ENCODE results near the gene SUCNR1.
"Not testable (repeated sequence)": the region's sequence is repeated elsewhere in the genome, so short reads cannot be mapped to it uniquely, and the experiment has no call there.

SUCNR1 gene

DNA sequence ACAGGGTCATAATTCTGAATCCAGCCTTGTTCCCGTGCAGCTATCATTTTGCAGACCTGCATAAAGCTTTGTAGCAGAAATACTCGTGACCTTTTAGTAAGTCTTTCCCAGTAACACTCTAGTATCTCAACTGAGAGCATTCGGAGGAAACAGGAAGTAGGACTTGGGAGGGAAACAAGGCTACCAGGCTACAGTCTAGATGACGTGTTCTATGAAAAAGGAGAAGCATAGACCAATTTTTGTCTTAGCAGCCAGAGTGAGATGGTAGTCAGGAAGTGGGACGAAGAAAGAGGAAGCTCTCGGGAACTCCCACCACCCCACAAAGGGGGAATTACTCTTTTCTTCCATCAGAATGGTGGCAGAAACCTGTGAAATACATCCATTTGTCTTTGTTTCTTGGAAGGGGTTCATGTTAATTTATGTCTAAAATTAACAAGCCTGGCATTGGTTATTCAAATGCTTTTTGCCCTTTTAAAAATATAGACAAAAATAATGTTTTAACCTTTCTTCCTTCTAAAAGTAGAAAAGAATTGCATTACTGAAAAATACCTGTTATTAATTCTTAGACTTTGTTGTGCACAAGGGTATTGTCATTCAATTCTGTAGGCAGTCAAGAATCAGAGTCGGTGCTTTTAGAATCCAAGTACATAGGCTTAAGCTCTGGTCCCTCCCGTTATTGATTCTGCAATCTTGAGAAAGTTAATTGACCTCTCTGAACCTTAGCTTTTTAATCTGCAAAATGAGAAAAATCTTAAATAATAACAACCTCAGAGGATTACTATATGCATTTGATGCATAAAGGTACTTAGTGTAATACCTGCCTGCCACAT lies 1.6 kb upstream of the SUCNR1 start:
- DNase-seq (ENCODE audit: low spot score), result peak; percentile 64

GRCh38 chr3:151874079-151874478 lies 636 bp downstream of the SUCNR1 start:
- DNase-seq (ENCODE audit: low spot score), result not testable (repeated sequence)

GRCh38 chr3:151875759-151876158 lies 2.3 kb downstream of the SUCNR1 start:
- no peak for DNase-seq (ENCODE audit: low spot score)

DNA sequence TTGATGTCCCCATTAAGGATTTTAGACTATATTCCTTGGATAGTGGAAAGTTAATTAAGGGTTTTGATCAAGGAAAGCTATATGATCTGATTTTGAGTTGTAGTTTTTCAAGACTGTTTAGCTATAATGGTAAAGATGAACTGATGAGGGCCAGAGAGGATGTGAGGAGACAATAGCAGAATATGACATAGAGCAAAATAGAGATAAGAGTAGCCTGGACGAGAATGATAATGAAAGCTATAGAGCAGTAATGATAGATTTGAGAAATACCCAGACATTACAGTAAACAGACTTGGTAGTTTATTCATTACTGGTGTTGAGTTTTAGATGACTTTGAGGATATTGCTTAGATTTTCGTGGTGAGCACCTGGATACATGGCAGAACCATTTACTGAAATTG lies 3.8 kb downstream of the SUCNR1 start:
- DNase-seq (ENCODE audit: low spot score), result no peak

- DNase-seq (ENCODE audit: low spot score), result no peak
Observed at GRCh38 chr3:151878465-151878864, 5.0 kb downstream of the SUCNR1 start.

DNA sequence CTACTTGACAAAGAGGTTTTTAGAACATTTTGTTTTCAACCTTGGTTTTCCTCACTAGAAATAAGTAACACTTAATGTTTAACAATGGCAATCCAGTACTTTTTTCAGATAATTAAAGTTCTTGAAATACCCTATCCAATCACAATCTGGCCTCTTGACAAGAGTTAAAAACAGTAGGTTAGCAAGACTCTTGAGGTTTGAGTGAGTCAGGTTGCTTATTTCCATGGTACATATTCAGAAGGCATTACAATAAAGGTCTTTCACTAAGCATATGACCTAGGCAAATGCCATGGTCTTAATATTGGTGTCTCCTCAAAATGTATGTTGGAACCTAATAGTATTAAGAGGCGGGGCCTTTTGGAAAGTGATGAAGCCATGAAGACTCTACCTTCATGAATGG lies 5.6 kb downstream of the SUCNR1 start:
- no peak for DNase-seq (ENCODE audit: low spot score)

DNA sequence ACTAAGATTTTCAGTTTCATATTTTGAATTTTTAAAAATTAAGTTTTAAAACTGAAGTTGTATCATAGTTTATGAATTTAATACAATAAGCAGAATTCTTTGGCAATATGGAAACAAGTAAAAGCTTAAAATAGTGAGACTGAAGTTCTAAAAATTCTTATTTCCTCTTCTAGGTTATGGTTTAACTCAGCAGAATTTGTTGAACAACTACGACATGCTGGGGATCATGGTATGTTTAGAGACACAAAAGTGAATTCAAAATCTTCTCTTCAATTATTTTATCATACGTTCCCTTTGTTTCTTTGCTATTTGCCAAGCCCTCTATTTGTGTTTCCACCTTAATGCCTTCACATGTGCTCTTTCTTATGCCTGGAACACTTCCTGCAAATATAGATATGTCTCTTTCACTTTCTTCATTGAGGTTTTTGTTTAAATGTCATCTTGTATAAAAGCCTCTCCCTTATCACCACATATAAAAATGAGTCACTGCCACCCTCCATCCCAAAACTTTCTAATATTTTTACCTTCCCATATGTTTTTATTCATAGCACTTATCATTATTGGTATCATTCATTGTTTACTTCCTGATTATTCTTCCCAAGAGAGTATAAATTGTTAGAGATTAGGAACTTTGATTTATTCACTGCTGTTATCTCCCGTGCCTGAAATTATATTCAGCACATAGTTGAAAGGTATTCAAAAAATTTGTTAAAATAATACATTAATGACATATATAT lies 6.4 kb downstream of the SUCNR1 start:
- no peak for DNase-seq (ENCODE audit: low spot score)

- no peak for DNase-seq (ENCODE audit: low spot score)
Observed at GRCh38 chr3:151880416-151880690, 6.9 kb downstream of the SUCNR1 start.

DNA sequence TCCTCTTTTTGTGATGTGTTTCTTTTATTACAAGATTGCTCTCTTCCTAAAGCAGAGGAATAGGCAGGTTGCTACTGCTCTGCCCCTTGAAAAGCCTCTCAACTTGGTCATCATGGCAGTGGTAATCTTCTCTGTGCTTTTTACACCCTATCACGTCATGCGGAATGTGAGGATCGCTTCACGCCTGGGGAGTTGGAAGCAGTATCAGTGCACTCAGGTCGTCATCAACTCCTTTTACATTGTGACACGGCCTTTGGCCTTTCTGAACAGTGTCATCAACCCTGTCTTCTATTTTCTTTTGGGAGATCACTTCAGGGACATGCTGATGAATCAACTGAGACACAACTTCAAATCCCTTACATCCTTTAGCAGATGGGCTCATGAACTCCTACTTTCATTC lies 7.7 kb downstream of the SUCNR1 start:
- no peak for DNase-seq (ENCODE audit: low spot score)

DNA sequence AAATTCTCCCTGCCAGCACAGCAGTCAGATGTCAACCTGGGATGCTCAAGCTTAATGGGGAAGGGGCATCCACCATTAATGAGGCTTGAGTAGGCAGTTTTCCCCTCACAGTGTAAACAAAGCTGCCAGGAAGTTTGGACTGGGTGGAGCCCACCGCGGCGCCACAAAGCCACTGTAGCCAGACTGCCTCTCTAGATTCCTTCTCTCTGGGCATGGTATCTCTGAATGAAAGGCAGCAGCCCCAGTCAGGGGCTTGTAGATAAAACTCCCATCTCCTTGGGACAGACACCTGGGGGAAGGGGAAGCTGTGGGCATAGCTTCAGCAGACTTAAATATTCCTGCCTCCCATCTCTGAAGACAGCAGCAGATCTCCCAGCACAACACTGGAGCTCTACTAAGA lies 12.0 kb downstream of the SUCNR1 start:
- DNase-seq (ENCODE audit: low spot score), result not testable (repeated sequence)

DNA sequence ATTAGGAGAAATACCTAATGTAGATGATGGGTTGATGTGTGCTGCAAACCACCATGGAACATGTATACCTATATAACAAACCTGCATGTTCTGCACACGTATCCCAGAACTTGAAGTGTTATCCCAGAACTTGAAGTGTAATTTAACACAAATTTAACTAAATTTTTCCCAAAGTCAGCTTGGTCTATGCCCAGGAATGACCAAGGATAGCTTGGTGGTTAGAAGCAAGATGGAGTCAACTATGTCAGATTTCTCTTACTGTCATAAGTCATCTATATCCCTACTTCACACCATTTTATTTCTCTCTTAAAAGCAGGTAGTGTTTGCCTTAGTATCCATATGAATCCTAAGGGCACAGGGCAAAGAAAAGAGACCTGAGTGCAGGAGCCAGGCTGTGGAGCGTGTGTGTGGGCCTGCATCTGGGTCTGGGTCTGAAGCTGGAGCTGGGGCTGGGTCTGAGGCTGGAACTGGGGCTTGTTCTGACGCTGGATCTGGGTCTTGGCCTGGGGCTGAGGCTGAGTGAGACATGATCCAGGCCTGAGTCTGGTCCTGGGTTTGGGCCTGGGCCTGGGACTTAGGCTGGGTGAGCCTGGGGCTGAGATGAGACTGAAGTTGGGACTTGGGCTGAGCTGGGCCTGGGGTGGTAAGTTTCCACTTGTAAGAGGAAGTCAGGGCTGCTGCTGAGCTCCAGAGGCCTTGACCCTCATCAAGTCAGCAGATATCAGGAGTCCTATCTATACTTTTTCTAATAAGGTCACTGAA lies 14.2 kb downstream of the SUCNR1 start:
- DNase-seq (ENCODE audit: low spot score), result not testable (repeated sequence)

GRCh38 chr3:151890721-151891141 lies 17.3 kb downstream of the SUCNR1 start:
- DNase-seq (ENCODE audit: low spot score), result no peak

DNA sequence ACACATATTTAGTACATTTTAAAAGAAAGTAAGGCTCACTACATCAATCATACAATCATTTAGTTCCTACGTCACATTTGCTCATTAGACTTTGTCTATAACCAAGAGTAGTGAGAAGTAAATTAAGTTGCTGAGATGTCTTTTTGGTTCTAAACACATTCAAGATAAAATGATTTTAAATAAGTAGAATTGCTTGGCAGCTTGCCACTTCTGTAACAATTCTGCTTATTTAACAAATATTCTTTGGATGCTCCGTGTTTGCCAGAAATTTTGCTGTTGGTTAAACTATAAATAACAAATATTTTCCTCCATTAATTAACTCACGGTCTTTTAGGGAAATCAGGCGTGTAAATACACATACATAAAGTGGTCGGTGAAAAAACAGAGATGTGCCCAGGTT lies 18.3 kb downstream of the SUCNR1 start:
- no peak for DNase-seq (ENCODE audit: low spot score)

GRCh38 chr3:151894219-151894618 lies 20.8 kb downstream of the SUCNR1 start:
- DNase-seq (ENCODE audit: low spot score), result no peak

DNA sequence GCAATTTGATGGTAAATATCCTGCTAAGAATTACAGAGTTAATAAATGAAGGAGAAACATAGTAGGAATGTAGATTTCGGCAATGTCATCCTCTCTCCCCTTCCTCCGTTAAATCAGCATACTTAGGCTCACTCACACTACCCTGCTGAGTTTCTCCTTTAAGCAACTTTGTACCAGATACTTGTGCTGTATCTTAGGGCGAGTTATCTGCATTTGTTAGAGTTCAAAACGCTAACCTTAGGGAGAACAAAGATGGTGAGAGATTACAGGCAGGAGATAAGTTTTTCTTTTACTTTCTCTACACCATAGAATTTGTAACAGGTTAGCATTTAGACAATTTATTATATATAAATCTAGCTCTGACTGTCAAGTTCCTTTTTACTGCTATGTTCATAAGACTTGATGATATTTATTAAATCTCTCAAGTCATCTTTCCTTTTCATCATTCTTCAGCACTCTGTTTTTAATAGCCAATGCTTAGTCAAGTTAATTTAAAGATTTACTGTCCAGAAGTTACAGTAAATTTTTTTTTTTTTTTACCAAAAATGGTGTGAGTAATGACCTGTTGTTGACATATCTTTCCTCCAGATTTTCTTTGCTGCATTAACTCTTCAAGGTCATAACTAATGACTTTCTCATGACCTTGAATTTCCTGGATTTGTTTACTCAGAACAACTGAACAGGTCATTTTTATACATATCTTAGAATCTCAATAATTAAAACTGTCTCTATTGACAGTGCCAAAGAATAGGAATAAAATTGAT lies 22.2 kb downstream of the SUCNR1 start:
- DNase-seq (ENCODE audit: low spot score), result no peak

DNA sequence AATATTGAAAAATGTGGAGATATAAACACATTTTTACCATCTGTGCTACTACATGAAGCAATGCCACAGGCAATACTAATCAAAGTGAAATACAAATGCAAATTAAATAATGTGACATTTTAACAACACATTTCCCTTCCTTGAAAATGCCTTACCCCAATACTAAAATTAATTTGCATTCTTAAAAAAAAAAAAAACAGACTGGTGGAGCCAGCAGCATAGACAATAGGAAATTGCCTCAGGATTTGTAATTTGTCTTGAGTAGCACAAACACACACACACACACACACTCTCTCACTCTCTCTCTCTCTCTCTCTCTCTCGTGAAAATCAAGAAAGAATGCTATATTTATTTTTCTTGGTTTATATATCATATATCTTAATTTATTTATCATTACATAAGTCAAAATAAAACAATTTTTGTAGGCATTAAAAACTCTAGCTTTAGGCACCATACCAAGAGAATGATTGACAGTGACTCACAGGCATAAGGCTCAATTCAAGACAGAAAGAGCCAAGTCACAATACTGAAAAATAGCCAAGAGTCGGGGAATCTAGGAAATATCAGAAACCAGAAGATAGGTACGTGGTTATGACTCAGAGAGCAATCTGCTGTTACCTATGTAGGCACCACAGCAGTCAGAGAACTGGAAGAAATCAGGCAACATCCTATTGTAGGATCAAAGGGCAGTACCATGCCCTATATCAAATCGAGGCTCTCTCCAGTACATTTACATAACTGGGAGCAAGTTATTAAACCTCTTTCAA lies 23.0 kb downstream of the SUCNR1 start:
- DNase-seq (ENCODE audit: low spot score), result no peak

- not testable (repeated sequence) for DNase-seq (ENCODE audit: low spot score)
Observed at GRCh38 chr3:151898121-151898520, 24.7 kb downstream of the SUCNR1 start.

DNA sequence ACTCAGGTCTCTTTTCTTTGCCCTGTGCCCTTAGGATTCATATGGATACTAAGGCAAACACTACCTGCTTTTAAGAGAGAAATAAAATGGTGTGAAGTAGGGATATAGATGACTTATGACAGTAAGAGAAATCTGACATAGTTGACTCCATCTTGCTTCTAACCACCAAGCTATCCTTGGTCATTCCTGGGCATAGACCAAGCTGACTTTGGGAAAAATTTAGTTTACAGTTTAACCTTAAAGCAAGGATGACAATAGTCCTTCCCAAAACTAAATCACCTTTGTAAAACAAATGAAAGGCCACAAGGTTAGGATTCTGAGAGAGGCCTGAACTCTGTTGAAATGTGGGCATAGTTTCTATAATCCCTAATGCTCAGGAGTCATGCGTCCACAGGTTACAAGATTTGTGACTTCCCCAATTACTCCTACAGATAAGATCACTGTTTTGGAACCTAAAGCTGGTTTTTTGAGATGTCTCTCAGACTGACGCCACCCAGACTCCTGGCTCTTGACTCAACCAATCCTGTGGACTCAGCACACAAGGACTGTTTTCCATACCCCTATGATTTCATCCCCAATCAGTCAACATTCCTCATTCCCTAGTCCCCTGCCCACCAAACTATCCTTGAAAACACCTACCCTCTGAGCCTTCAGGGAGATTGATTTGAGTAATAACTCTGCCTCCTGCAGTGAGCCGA lies 25.3 kb downstream of the SUCNR1 start:
- not testable (repeated sequence) for DNase-seq (ENCODE audit: low spot score)

GRCh38 chr3:151899996-151900395 lies 26.6 kb downstream of the SUCNR1 start:
- DNase-seq (ENCODE audit: low spot score), result no peak

- no peak for DNase-seq (ENCODE audit: low spot score)
Observed at GRCh38 chr3:151900460-151900859, 27.0 kb downstream of the SUCNR1 start.

Measured in germinal center (tissue), 1 donor.